ENCODE results near the gene GRIN3B.

- TF ChIP-seq CTCF (IDR thresholded peaks at IDR 0.05 in 4 of 5, conservative IDR thresholded peaks at IDR 0.05 in 1 of 5) (no peak), POLR2A (IDR thresholded peaks at IDR 0.05) (no peak)
These were observed 17.7 kb downstream of the GRIN3B start for GRCh38 chr19:1017906-1018305.
